OCI-M2 (cell line): ENCODE measurements around the gene GPR107.

Source experiments
- DNase-seq: peaks from one replicate; lab custom pipeline; 2025; ENCODE audit not compliant: unreplicated experiment; lab: John Stamatoyannopoulos, UW

Gene GPR107

GRCh38 chr9:130128733-130129431, 75.2 kb downstream of the GPR107 start:
- DNase-seq = no peak

- no peak for DNase-seq
Observed at GRCh38 chr9:130129432-130130061, 75.8 kb downstream of the GPR107 start.

GRCh38 chr9:130132746-130133145, 79.0 kb downstream of the GPR107 start:
- no peak for DNase-seq

- no peak for DNase-seq
Observed at GRCh38 chr9:130137081-130137640, 83.5 kb downstream of the GPR107 start.

GRCh38 chr9:130137641-130138081, 84.0 kb downstream of the GPR107 start:
- DNase-seq = no peak

- DNase-seq = no peak
Observed at GRCh38 chr9:130138171-130138653, 84.5 kb downstream of the GPR107 start.

GRCh38 chr9:130138791-130139190, 85.1 kb downstream of the GPR107 start:
- no peak for DNase-seq

GRCh38 chr9:130139251-130139650, 85.5 kb downstream of the GPR107 start:
- no peak for DNase-seq

GRCh38 chr9:130140706-130141105, 87.0 kb downstream of the GPR107 start:
- no peak for DNase-seq

- no peak for DNase-seq
Observed at GRCh38 chr9:130142056-130142455, 88.3 kb downstream of the GPR107 start.

GRCh38 chr9:130142641-130143040, 88.9 kb downstream of the GPR107 start:
- no peak for DNase-seq

GRCh38 chr9:130143279-130143893, 89.7 kb downstream of the GPR107 start:
- no peak for DNase-seq

GRCh38 chr9:130143958-130144366, 90.3 kb downstream of the GPR107 start:
- DNase-seq = no peak

GRCh38 chr9:130144703-130145102, 91.0 kb downstream of the GPR107 start:
- DNase-seq = no peak

GRCh38 chr9:130145658-130146057, 92.0 kb downstream of the GPR107 start:
- DNase-seq = no peak

- no peak for DNase-seq
Observed at GRCh38 chr9:130147198-130147597, 93.5 kb downstream of the GPR107 start.

GRCh38 chr9:130147910-130148309, 94.2 kb downstream of the GPR107 start:
- DNase-seq = no peak

GRCh38 chr9:130149031-130149430, 95.3 kb downstream of the GPR107 start:
- no peak for DNase-seq

GRCh38 chr9:130149654-130150286, 96.1 kb downstream of the GPR107 start:
- DNase-seq = no peak

- no peak for DNase-seq
Observed at GRCh38 chr9:130150779-130151382, 97.2 kb downstream of the GPR107 start.

GRCh38 chr9:130154816-130155215, 101.1 kb downstream of the GPR107 start:
- no peak for DNase-seq
